ENCODE data around the gene LRRTM2.
"Not testable (repeated sequence)": the region's sequence is repeated elsewhere in the genome, so short reads cannot be mapped to it uniquely, and the experiment has no call there.

The LRRTM2 gene

DNA sequence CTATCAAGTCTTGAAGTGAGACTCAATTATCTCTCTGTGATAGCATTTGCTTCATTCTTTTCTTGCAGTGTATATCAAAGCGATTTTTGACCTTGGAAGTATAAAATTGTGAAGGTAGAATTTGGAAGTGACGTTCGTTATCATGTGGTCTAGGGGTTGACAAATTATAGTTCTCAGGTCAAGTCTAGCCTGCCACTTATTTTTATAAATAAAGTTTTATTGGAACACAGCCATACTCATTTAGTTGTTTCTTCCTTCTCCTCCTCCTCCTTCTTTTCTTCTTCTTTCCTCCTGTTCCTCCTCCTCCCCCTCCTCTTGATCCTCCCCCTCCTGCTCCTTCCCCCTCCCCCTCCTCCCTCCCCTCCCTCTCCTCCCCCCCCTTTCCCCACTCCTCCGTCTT lies 38.0 kb downstream of the LRRTM2 start:
- H3K9me3 Mint-ChIP-seq = no peaks in the 10 kb centered on the region
- DNase-seq = no peak
- no peaks in the 10 kb centered on the region for H3K36me3 Mint-ChIP-seq
- H3K4me3 Mint-ChIP-seq = no peak overlapping the region
- peaks cover 4% of the 10 kb centered on the region for H3K27me3 Mint-ChIP-seq
- peaks cover 2% of the 10 kb centered on the region for H3K4me1 Mint-ChIP-seq
- CTCF ChIA-PET = no interaction called here
- no peak overlapping the region for H3K27ac Mint-ChIP-seq

DNA sequence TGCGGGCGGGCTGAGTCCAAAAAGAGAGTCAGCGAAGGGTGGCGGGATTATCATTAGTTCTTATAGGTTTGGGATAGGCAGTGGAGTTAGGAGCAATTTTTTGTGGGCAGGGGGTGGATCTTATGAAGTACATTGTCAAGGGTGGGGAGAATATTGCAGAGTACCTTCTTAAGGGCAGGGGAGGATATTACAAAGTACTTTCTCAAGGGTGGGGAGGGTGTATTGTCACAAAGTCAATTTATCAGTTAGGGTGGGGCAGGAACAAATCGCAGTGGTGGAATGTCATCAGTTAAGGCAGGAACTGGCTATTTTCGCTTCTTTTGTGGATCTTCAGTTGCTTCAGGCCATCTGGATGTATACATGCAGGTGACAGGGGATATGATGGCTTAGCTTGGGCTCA lies 40.3 kb downstream of the LRRTM2 start:
- not testable (repeated sequence) for H3K9me3 Mint-ChIP-seq, H3K36me3 Mint-ChIP-seq, H3K27ac Mint-ChIP-seq, H3K4me3 Mint-ChIP-seq, H3K4me1 Mint-ChIP-seq, DNase-seq, H3K27me3 Mint-ChIP-seq
- CTCF ChIA-PET = interaction anchor here (2.2 kb wide), 1 partner anchor 9 kb away, joined by 9 read pairs; no protein-coding TSS in a partner anchor

DNA sequence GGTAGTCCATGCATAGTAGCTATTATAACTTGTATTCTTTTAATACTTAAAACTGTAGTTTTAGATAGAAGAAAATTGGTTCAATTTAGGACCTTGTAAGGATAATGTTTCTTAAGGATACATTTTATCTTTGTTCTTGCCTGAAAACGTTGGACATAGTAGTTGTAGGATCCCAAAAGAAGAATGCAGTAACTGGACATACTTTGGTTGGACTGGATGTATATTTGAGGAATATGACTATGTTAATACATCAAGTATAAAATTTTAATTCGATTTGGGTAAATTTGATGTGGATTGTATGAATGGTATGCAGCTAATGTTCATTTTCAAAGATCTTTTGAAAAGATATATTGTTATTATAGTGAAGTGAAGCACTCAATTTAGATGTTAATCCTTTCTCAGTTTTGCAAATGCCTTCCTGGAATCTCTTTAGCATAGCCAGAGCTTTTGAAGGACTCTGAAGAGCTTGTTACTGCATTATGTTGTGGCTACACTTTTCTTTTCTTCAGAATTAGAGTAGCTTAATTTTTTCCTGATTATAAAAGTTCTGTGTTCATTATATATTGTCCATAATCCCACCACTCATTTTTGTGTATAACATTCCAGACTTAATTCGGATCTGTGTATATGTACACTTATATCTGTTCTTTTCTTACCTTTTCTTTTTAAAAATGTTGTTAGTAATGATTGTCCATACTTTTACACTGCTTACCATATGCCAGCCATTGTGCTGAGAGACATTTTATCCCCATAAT lies 41.2 kb downstream of the LRRTM2 start:
- H3K4me1 Mint-ChIP-seq = peaks cover 2% of the 10 kb centered on the region
- DNase-seq = no peak
- H3K4me3 Mint-ChIP-seq = no peak overlapping the region
- no peaks in the 10 kb centered on the region for H3K36me3 Mint-ChIP-seq
- H3K9me3 Mint-ChIP-seq = no peaks in the 10 kb centered on the region
- CTCF ChIA-PET = interaction anchor here (0.6 to 1.2 kb wide), 2 partner anchors 10 to 45 kb away, joined by 3 to 4 read pairs; no protein-coding TSS in a partner anchor
- peaks cover 13% of the 10 kb centered on the region for H3K27me3 Mint-ChIP-seq
- no peak overlapping the region for H3K27ac Mint-ChIP-seq

DNA sequence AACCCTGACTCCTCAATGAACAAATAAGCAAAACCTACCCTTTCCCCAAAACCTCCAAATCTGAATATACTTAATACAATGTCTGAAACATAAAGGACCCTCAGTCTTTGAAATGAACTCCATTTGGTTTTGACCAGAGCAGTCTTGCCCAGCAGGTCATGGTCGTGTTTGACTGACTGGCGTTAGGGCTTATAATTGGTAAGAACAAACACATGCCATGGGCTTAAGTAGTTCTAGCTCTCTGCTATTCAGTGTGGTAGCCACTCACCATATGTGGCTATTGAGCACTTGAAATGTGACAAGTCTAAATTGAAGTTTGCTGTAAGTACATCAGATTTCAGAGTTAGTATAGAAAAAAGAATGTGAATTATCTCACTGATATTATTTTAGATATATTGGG lies 42.1 kb downstream of the LRRTM2 start:
- Mint-ChIP-seq H3K4me1 (peaks cover 2% of the 10 kb centered on the region), H3K9me3 (no peaks in the 10 kb centered on the region), H3K27ac (no peak overlapping the region), H3K36me3 (no peaks in the 10 kb centered on the region), H3K4me3 (no peak overlapping the region), H3K27me3 (peaks cover 13% of the 10 kb centered on the region)
- CTCF ChIA-PET = interaction anchor here (0.6 kb wide), 1 partner anchor 11 kb away, joined by 3 read pairs; no protein-coding TSS in a partner anchor
- DNase-seq = no peak

DNA sequence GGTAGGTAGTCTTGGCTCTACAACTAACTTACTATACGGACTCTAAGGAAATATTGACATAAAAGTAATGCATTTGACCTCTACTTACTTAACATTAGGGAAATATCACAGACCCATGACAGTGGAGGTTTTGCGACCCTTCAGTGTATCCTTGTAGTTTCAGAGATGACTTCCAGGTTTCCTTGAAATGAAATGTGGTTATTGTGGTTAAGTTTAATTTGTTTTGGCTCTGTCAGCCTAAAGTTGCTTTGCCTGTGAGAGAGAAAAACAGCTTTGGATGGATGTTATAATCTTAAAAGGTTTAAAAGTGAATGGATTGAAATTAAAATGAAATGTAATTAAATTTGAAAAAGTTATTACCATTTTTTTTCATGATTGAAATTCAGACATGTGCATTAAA lies 42.9 kb downstream of the LRRTM2 start:
- Mint-ChIP-seq H3K27ac (no peak overlapping the region), H3K27me3 (peaks cover 13% of the 10 kb centered on the region), H3K36me3 (no peaks in the 10 kb centered on the region), H3K9me3 (no peaks in the 10 kb centered on the region), H3K4me1 (peaks cover 2% of the 10 kb centered on the region), H3K4me3 (no peak overlapping the region)
- DNase-seq = no peak
- CTCF ChIA-PET = no interaction called here

DNA sequence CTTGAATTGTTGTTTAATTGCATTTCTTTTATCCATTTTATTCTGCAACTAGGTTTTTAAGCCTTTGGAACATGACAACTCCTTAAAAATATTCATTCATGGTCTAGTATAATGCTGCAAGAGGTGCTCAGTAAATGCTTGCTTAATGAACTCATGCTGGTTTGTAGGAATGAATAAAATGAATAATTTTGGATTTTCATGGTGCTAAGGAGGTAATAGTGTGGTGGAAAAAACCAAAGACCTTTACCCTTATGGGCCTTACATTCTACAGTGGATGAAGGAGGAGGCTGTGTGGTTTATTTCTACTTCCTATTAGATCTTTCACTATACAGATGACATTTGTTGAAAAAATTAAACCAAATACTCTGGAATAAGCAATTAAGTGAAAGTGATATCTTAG lies 43.4 kb downstream of the LRRTM2 start:
- no peak for DNase-seq
- CTCF ChIA-PET = no interaction called here
- H3K4me1 Mint-ChIP-seq = peaks cover 2% of the 10 kb centered on the region
- H3K27ac Mint-ChIP-seq = no peak overlapping the region
- no peak overlapping the region for H3K4me3 Mint-ChIP-seq
- H3K27me3 Mint-ChIP-seq = peaks cover 13% of the 10 kb centered on the region
- no peaks in the 10 kb centered on the region for H3K36me3 Mint-ChIP-seq
- no peaks in the 10 kb centered on the region for H3K9me3 Mint-ChIP-seq

DNA sequence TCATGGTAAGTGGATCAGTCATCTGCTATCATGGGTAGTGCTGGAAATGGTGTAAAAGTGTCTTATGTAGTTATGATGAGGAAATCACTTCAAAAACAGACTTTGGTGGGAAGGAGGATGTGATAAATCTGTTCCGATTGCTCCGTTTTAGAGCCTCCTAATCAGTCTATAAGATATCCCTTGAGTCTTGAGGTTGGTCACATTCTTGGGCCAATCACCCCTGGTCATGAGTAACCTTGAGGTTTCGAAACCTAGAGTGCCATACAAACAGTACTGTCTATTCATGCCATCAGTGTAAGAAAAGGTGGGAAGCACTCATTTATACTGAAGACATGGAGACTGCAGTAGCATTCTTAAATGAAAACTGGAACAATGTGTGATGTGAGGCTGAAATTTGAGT lies 45.8 kb downstream of the LRRTM2 start:
- H3K4me3 Mint-ChIP-seq = no peak overlapping the region

DNA sequence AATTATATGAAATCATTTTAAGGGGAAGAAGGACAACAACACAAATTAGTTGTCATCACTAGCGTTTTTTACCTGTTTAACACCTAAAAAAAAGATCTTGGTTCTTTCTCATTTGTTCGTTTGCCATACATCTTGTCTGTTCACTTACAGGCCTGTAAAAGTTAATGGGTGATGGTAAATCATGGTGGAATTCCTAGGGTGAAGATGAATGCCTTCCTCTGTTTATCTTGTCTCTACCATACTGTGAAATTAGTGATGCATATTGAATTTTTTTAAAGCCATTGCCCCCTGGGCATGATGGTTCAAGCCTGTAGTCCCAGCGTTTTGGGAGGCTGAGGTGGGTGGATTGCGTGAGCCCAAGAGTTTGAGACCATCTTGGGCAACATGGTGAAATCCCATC lies 46.6 kb downstream of the LRRTM2 start:
- Mint-ChIP-seq H3K36me3 (no peaks in the 10 kb centered on the region), H3K27ac (no peak overlapping the region), H3K4me1 (peaks cover 2% of the 10 kb centered on the region), H3K27me3 (peaks cover 13% of the 10 kb centered on the region), H3K4me3 (no peak overlapping the region), H3K9me3 (no peaks in the 10 kb centered on the region)
- CTCF ChIA-PET = no interaction called here
- DNase-seq = no peak

More for the DNA sequence above, 45.8 kb downstream of the LRRTM2 start:
- CTCF ChIA-PET = no interaction called here
- Mint-ChIP-seq H3K4me1 (peaks cover 2% of the 10 kb centered on the region), H3K27me3 (peaks cover 13% of the 10 kb centered on the region), H3K9me3 (no peaks in the 10 kb centered on the region), H3K36me3 (no peaks in the 10 kb centered on the region), H3K27ac (no peak overlapping the region)
- no peak for DNase-seq

DNA sequence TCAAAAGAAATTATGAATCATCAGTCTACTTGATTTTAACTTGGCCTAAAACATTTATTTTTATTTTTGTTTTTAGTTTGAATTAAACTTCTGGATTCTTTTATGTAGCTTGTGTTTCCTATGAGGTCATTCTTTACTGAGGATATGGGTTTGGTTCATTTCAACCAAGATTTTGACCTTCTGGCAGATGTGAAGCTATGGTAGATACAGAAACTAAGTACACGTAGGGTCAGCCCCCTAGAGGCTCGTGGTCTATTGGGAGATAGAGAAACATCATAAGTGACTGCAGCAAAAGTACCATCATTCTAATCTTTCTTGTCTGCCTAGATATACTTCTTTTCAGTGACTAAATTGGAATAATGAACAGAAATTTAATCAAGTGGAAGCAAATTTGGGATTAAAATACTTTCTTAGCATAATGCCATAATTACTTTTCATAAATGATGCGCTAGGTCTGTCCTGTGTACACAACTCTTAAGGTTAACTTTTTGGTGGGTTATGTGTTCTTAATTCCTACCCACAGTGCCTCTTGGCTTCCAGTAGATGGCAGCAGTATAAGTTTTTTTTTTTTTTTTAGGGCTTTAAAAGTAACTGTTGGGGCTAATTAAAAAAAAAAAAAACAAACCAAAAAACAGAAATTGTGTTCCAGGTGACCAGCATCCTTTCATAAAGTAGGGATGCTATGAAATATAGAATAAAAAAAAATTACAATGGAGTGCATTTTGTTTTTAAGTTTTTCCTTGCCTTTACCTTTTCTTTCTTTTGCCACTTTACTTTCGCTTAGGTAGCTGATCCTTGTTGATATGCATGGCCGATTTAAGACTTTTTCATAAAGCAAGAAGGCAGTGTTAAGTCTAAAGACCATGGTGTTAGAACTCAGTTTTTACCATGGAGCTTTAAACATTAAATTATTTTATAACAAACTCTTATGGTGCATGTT lies 49.9 kb downstream of the LRRTM2 start:
- CTCF ChIA-PET = interaction anchor here (0.8 to 2.6 kb wide), 21 partner anchors 9 to 442 kb away, joined by 3 to 9 read pairs (median 3); no protein-coding TSS in a partner anchor
- no peak overlapping the region for H3K27ac Mint-ChIP-seq
- no peaks in the 10 kb centered on the region for H3K4me1 Mint-ChIP-seq
- DNase-seq = no peak
- H3K4me3 Mint-ChIP-seq = no peak overlapping the region
- H3K9me3 Mint-ChIP-seq = no peaks in the 10 kb centered on the region
- H3K27me3 Mint-ChIP-seq = peaks cover 5% of the 10 kb centered on the region
- no peaks in the 10 kb centered on the region for H3K36me3 Mint-ChIP-seq

DNA sequence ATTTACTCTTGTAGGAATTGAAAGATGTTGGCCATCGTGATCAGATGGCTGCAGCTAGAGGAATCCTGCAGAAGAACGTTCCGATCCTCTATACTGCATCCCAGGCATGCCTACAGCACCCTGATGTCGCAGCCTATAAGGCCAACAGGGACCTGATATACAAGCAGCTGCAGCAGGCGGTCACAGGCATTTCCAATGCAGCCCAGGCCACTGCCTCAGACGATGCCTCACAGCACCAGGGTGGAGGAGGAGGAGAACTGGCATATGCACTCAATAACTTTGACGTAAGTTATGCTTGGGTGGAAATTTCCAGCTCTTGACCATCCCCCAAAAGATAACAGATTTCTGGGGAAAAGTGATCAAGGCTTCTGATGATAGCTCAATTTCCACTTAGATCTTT lies 50.6 kb downstream of the LRRTM2 start:
- Mint-ChIP-seq H3K9me3 (no peaks in the 10 kb centered on the region), H3K36me3 (no peaks in the 10 kb centered on the region), H3K27ac (no peak overlapping the region), H3K4me1 (no peaks in the 10 kb centered on the region), H3K27me3 (peaks cover 4% of the 10 kb centered on the region), H3K4me3 (no peak overlapping the region)
- no peak for DNase-seq
- CTCF ChIA-PET = interaction anchor here (0.8 to 2.6 kb wide), 13 partner anchors 10 to 438 kb away, joined by 3 to 9 read pairs (median 4); no protein-coding TSS in a partner anchor

DNA sequence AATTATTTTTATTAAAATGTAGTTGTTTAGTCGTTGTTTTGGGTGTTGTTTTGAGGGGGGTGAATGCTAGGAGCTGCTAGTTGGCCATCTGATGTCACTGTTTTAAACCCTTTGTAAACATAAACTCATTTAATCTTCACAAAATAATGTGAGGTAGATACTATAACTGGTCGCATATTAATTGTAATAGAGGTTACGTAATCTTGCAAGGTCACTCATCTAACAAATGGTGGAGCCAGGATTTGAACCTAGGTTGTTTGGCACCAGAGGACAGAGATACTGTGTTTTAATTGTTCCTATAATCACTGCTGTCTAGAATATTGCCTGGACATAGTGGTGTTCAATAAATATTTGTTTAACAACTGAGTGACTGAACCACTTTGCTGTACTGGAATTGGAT lies 54.4 kb downstream of the LRRTM2 start:
- no peaks in the 10 kb centered on the region for H3K9me3 Mint-ChIP-seq
- H3K27ac Mint-ChIP-seq = no peak overlapping the region
- H3K27me3 Mint-ChIP-seq = peaks cover 18% of the 10 kb centered on the region
- H3K4me3 Mint-ChIP-seq = no peak overlapping the region
- CTCF ChIA-PET = no interaction called here
- H3K4me1 Mint-ChIP-seq = no peaks in the 10 kb centered on the region
- H3K36me3 Mint-ChIP-seq = no peaks in the 10 kb centered on the region
- no peak for DNase-seq

DNA sequence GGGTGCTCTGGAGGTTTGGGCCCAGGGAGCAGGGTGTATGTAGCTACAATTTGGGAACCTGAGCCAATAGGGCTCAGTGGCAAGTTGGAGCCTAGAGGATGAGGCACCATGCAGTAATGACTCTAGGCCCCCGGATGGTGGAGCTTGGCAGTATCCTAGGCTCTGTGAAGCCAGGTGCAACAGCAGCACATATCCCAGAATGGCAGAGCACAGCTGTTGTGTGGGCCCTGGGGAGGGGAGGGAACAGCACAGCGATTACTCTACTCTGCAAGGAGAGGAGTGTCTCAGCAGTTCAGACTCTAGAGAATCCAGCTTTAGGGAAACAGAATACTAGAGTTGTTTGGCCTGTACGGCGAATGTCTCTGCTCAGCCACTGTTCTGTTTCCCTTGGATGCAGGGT lies 56.1 kb downstream of the LRRTM2 start:
- Mint-ChIP-seq H3K4me3 (no peak overlapping the region), H3K27ac (no peak overlapping the region), H3K27me3 (peaks cover 18% of the 10 kb centered on the region), H3K4me1 (no peaks in the 10 kb centered on the region), H3K9me3 (no peaks in the 10 kb centered on the region), H3K36me3 (no peaks in the 10 kb centered on the region)
- CTCF ChIA-PET = interaction anchor here (1.3 kb wide), 1 partner anchor 29 kb away, joined by 3 read pairs; no protein-coding TSS in a partner anchor
- no peak for DNase-seq
